AG20443 (cell line): ENCODE data around the gene TMEM45A.
"Not testable (repeated sequence)": the region's sequence is repeated elsewhere in the genome, so short reads cannot be mapped to it uniquely, and the experiment has no call there.

Experiments
- DNase-seq: peaks from one replicate; pipeline ENCODE4 v3.0.0; 2012; ENCODE audit warnings: low spot score, mixed read lengths

The TMEM45A gene

GRCh38 chr3:100535610-100535943 lies 43.2 kb downstream of the TMEM45A start:
- DNase-seq: no peak

- DNase-seq: no peak
Measured at GRCh38 chr3:100536093-100536492, 43.7 kb downstream of the TMEM45A start.

- DNase-seq: no peak
Measured at GRCh38 chr3:100537646-100538338, 45.4 kb downstream of the TMEM45A start.

GRCh38 chr3:100538339-100538706 lies 45.9 kb downstream of the TMEM45A start:
- no peak for DNase-seq

- no peak for DNase-seq
Measured at GRCh38 chr3:100540791-100541334, 48.4 kb downstream of the TMEM45A start.

- DNase-seq: not testable (repeated sequence)
Measured at GRCh38 chr3:100541428-100541827, 49.0 kb downstream of the TMEM45A start.

- no peak for DNase-seq
Measured at GRCh38 chr3:100545371-100545770, 53.0 kb downstream of the TMEM45A start.

- no peak for DNase-seq
Measured at GRCh38 chr3:100546020-100546744, 53.8 kb downstream of the TMEM45A start.

GRCh38 chr3:100548053-100548452 lies 55.6 kb downstream of the TMEM45A start:
- no peak for DNase-seq

GRCh38 chr3:100553618-100554372 lies 61.4 kb downstream of the TMEM45A start:
- no peak for DNase-seq

GRCh38 chr3:100554373-100554676 lies 61.9 kb downstream of the TMEM45A start:
- DNase-seq: no peak

- DNase-seq: peak; percentile 36
Measured at GRCh38 chr3:100556673-100557310, 64.4 kb downstream of the TMEM45A start.

- no peak for DNase-seq
Measured at GRCh38 chr3:100558233-100558632, 65.8 kb downstream of the TMEM45A start.

- DNase-seq: no peak
Measured at GRCh38 chr3:100560426-100560825, 68.0 kb downstream of the TMEM45A start.

- DNase-seq: peak; percentile 60
Measured at GRCh38 chr3:100561459-100562158, 69.2 kb downstream of the TMEM45A start.

- DNase-seq: no peak
Measured at GRCh38 chr3:100562224-100562857, 69.9 kb downstream of the TMEM45A start.

- no peak for DNase-seq
Measured at GRCh38 chr3:100563228-100563627, 70.8 kb downstream of the TMEM45A start.

GRCh38 chr3:100563652-100564211 lies 71.3 kb downstream of the TMEM45A start:
- no peak for DNase-seq

GRCh38 chr3:100570811-100571210 lies 78.4 kb downstream of the TMEM45A start:
- peak; percentile 12 for DNase-seq

GRCh38 chr3:100574536-100574935 lies 82.1 kb downstream of the TMEM45A start:
- no peak for DNase-seq

- no peak for DNase-seq
Measured at GRCh38 chr3:100575704-100576103, 83.3 kb downstream of the TMEM45A start.
